Ishikawa (cell line): ENCODE measurements around the gene SERPINI1.

Source experiments
- CREB1 ChIP-seq: IDR thresholded peaks from 2 replicates; pipeline ENCODE4 v1.6.1; 2012; ENCODE audit warnings: low read depth
- FOXM1 ChIP-seq: IDR thresholded peaks from 2 replicates; pipeline ENCODE4 v1.6.1; 2012; ENCODE audit warnings: low read depth, borderline replicate concordance
- MAX ChIP-seq: IDR thresholded peaks from 2 replicates; pipeline ENCODE4 v1.6.1; 2012
- YY1 ChIP-seq: IDR thresholded peaks from 2 replicates; pipeline ENCODE4 v1.6.1; 2012; ENCODE audit warnings: low read depth

DNA sequence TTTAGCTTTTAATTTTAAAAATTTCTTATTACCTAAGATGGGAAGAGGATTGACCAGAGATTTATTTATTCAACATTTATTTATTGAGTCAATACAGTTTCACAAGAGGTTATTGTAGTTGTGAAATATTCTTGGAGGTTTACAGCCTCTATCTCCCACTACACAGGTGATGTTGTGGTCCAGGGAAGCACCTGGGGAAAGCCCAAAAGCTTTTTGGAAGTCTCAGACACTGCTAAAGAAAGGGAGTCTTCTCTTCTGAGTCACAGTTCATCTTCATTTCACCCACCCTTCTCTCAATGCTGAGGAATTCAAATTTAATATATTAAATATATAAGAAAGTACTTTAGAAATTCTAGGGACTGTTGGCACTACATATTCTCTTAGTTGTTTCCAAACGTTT lies 41.8 kb downstream of the SERPINI1 start:
- TF ChIP-seq FOXM1 (no peak), CREB1 (no peak), MAX (no peak), YY1 (no peak)
